IPS DF 4.7 (cell line): ENCODE data around the gene LRRC32.
"Not testable (repeated sequence)": the region's sequence is repeated elsewhere in the genome, so short reads cannot be mapped to it uniquely, and the experiment has no call there.

Source experiments
- DNase-seq: peaks from one replicate; pipeline ENCODE4 v3.0.0-alpha.2; 2013; ENCODE audit warnings: low spot score; ENCODE audit errors: extremely low read depth

The LRRC32 gene

DNA sequence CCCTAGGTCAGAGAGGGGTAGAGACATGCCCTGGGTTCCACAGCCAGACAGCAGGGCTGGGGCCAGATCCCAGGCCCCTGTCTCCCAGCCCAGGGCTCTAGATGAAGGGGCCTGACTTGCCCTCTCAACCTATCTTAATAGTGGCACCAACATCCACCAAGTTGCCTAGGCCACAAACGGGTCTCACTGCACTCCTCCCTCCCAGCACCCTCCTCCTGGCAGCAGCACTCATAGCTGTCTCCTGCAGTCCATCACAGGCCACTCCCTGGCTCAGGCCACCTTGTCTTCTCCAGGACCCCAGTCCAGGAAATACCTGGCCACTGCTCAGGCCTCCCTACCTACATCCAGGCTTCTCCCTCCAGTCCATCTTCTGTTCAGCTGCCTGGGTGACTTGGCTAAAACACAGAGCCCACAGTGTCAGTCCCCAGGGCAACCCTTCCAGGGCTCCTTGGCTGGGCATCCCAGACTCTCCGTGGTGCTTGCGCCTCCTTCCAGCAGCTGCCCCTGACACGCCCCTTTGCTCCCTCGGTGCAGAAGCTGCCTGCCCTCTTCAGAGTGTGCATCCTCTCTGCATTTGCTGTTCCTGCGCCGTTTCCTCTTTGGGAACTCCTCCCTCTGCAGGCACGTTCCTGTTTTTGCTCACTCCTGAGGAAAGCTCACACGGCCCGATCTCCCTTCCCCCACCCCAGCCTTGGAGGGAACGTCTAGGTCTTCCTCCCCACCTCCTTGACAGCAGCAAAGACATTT is 40.5 kb downstream of the LRRC32 start:
- no peak for DNase-seq

DNA sequence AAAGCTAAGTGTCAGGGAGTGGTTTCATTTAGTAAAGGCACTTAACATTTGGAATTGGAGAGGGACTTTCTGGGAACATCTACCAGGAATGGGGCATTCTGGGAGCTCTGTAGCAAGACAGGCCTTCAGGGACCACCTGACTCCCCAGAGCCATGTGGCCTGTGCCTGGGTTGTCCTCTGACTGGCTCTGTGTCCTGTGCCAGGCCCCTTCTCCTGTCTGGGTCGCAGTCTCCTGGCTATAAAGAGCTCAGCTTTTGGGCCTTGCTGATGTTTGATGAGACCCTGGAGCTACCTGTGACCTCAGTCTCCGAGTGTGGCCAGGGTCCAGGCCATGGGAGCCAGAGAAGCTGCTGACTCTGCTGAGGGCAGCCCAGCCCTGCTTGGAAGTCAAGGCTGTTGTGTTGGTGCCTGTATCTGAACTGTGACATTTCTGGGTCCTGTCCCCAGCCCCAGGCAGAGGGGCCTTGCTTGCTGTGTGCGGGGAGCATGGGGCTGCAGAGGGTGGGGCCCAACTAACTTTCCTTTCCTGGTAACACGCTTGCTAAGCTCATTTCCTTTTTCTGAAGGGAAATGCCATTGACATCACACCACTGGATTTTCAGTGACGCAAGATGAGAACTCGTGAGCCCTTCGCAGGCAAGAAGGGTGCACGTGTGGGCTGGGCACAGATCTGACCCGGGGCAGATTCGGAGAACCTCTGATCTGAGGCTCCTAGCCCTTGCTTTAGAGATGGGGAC is 41.3 kb downstream of the LRRC32 start:
- no peak for DNase-seq

DNA sequence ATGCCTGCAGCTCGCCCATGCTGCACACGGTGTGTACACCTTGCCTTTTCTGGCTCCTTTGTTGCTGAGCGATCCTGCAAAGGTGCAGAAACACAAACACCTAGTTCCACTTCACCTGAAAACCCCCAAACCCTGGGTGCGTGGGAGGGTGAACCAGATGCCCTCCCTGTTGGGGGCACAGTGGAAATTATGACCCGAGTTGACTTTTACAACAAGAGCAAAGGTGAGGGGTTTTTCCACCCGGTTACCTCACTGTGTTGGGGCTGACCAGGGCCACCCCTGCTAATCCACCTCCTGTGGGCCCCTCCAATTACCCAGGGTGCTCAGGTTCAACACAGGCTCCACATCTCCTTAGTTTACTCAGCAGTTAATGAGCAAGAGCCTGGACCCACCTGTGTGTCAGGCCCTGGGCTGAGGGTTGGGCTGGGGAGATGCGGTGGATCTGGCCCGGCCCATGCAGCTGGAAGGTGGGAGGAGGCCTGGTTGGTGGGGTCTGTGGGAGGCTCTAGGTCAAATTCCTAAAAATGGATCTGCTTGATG is 42.1 kb downstream of the LRRC32 start:
- DNase-seq = no peak

DNA sequence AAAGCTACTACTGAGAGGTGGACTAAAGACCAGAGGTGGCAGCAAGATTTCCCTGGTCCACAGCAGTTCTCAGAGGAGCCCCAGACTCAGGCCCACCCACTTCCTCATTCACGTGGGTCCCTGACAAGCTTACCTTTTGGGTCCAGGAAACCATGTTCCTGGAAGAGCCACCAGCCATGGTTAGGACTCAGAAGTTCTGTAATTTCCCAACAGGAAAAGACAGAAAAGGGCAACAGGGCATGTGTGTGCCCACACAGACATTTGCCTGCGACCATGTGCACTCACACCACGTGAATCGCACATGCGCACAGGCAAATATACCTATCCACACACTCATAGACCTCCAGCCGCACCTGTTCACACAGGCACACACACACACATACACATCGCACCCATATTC is 42.9 kb downstream of the LRRC32 start:
- DNase-seq = no peak

DNA sequence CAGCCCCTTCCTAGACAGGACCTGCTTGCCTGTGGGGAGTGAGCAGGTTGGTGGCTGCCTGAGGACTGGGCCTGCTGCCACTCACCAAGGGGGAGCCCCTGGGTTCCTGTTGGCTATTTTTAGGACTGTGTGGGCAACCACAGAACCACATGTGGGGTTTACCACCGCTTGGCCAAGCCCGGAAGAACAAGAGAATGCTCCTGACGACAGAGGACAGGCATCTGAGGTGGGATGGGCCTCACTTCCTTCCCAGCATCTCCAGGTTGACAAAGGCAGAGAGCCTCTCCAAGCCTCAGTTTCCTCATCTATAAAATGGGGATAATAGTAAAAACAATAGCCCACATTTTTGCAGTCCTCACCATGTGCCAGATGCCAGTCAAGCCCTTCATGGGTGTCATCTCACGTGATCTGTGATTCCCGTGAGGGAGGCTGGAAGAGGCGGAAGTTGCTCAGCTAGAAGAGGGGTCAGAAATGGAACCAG is 43.6 kb downstream of the LRRC32 start:
- DNase-seq = no peak

DNA sequence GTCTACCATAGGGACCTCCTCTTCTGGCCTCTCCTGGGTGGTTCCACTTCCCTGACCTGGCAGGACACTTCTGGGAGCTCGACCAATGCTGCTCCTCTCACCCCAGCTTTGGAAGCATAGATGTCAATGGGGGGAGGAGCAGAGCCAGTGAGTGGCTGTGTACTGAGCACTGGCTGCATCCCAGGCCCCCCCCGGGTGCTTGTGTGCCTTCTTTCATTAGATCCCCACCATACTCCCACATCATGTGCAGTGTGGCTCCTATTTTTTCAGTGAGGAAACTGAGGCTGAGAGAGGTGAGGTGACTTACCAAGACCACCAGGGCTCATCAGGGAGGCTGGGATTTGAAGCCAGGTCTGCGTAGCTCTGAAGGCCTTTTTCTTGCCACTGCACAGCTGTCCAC is 44.3 kb downstream of the LRRC32 start:
- DNase-seq = no peak

DNA sequence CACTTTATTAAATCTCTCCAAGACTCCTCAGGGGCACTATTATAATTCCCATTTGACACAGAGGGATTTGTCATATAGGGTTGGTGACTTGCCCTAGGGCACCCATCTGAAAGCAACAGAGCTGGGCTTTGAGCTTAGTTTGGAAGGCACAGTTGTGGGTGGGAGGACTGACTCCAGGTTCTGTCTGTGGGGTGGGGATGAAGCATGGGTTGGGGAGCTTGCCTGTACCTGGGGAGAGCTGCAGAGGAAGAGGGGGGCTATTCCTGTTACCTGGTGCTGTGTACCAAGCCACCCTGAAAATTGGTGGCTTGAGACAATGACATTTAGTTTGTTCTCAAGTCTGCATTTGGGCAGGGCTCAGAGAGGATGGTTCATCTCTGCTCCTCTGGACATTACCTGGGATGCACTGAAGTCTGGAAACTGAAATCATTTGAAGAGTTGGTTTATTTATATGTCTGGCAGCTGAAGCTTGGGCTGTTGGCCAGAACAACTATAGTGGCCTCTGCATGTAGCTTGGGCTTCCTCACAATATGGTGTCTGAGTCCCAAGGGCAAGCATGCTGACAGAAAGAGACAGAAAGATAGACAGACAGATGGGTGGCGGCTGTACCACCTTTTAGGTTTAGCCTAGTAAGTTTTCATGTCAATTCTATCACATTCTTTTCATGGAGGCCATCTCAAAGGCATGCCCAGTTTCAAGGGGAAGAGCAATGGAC is 44.9 kb downstream of the LRRC32 start:
- no peak for DNase-seq

DNA sequence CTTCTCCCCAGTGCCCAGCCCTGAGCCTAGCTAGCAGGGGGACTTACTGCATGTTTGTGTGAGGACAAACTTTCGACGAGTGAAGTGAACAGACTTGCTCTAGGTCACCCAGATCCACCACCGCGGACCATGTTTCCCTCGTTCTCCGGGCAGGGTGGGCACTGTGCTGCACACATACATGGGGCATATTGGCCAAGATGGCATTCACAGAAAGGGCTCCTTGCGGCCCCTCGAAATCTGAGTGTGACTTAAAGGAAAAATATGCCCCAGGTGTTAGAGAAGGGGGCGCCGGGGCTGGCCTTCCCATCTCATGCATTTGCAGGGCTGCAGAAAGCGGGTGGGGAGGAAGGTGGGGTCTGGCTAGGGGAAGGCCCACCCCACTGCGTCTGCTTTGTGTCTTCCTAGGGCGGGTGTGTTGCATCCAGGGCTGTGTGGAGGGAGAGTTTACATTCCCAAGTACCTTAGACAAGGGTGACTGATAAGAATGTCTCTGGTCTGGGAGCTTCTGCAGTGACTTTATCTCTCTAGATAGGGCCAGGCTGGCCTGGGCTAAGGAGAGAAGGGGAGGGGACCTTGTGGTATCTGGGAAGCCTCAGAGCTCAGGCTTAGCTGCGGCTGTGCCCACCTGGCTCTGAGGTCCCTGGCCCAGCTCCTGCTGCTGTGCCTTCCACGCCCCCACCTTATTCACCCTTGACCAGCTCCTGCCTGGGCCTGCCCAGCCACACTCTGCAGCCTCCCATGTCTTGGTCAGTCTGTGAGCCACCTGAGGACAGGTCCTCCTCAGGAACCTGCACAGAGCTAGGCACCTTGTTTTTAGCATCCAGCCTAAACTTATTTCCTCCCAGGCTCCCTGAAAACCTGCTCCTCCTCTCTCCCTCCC is 45.8 kb downstream of the LRRC32 start:
- DNase-seq = no peak

DNA sequence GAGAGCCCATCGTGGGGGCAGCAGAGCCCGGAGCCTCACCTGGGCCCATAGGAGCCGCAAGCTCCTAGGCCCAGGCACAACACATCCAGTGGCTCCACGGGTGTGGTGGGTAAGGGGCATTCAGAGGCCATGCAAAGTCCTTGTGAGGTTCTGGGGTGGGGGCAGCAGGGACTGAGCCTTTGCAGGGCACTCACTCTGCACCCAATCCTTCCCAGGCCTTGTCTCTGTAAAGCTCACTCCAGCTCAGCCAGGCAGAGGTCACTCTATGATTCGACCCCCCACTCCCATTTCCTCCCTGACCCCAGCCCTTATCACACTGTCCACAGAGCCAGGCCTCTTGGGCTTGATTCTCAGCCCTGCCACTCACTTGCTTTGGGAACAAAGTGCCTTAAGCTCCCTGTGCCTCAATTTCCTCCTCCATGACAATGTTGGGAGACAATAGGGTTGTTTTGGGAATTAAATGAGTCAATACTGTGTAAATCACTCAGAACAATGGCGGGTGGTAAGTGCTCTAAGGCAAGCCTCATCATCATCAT is 46.6 kb downstream of the LRRC32 start:
- DNase-seq = no peak

DNA sequence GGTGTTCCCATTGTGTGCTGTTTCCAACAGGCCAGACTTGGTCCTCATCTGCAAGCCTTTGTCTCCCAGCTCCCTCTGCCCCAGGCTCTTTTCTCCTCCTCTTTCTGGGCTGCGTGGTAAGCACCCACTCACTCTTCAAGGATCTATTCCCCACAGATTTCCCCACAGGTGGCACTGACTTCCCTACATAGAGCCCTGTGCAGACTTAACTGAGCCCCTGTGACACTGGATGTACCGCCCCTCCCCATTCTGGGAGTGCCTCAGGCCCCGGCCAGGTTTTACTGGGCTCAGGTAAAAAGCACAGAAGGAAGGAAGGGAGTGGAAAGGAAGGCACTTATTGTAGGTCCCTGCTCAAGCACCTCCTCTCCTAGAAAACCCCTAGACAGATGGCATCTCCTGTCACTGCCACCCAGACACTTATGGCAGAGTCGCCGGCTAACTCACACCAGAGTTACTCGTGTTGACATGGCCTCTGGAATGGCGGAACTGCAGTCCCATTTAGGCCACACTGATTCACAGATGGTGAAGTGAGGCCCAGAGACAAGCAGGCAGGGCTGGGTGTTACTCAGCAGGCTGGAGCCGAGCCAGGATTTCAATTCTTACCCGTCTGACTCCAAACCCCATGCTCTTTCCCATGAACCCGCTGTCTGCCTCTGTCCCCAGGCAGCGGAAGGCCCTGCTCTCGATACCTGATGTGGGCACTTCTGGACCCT is 47.2 kb downstream of the LRRC32 start:
- no peak for DNase-seq

DNA sequence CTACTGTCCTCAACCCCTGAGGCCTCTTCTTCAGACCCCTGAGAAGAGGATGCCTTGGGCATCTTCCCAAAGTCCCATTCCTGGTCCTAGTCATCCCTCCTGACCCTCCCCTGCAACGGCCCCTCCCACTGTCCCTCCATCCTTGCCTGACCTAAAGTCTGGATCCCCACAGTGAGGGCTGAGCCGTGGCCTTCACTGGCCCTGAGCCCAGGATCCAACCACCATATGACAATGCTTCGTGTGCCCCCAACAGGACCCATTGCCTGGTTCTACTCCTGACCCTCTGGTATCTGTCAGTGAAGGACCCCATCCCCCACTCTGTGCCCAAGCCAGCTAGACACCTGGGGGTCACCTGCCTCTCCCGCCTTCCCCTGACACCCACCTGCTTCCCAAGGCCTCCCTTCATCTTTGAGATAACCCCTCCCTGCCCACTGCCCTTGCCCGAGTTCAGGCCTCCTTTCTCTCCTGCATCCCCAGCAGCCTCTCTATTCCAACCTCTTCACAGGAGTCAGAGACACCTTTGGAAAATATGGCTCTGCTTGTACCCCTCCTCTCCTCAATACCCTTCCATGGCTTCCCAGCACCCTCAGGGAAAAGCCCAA is 48.0 kb downstream of the LRRC32 start:
- no peak for DNase-seq

DNA sequence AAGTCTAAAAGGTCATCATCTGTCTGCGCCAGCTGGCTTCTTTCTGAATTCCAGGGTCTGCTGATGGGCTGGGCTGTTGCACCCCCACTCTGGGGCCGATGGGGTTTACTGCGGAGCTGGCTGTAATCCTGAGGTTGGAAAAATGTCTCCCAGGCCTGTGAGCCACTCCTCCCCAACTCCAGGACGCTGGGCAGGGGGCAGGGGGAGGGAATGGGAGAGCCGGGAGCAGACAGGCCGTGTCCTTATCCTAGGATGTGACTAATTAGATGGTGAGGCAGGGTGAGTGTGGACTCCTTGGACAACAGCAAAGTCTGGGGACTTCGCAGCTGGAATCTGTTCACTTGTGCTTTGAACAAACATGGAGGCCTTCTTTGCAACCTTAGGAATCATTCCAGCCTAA is 48.7 kb downstream of the LRRC32 start:
- DNase-seq = no peak

DNA sequence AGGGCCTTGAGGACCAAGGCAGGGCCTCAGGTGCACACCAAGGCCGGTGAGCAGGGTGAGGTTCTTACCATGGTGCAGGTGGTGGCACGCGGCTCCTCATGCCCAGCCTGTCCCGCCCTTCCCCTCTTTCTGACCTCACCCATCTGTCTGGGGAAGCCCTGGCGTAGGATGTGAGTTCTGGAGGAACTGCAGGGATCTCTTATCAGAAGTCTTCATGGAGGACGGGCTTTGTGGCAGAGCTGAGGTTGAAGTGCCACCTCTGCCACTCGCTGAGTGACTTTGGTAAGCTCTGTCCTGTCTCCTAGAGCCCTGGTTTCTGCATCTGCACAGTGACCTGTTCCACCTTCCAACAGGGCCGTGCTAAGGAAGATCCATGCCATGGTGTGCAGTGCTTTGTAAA is 49.1 kb downstream of the LRRC32 start:
- DNase-seq = no peak

DNA sequence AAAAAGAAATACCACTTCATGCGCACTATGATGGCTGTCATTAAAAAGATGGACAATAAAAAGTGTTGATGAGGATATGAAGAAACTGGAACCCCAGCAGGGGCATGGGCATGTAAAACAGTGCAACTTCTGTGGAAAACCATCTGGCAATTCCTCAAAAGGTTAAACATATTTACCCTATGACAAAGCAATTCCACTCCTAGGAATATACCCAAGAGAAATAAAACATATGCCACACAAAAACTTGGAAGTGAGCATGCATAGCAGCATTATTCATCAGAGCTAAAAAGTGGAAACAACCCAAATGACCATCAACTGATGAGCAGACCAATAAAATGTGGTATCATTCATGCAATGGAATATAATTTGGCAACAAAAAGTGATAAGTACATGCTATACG is 50.1 kb downstream of the LRRC32 start:
- no peak for DNase-seq

DNA sequence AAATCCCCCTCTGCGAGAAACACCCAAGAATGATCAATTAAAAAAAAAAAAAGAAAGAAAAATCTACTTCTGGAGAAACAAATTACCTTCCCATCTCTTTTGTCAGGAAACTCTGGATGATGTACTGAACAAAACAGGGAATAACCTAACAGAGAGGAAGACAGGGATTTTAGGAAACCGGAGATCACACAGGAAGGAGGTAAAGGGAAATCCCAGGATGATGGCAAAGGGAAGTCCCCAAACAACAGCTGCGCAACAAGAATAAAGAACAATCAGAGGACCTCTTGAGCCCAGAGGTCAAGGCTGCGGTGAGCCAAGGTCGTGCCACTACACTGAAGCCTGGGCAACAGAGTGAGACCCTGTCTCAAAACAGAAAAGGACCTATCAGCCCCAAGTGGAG is 50.7 kb downstream of the LRRC32 start:
- not testable (repeated sequence) for DNase-seq

DNA sequence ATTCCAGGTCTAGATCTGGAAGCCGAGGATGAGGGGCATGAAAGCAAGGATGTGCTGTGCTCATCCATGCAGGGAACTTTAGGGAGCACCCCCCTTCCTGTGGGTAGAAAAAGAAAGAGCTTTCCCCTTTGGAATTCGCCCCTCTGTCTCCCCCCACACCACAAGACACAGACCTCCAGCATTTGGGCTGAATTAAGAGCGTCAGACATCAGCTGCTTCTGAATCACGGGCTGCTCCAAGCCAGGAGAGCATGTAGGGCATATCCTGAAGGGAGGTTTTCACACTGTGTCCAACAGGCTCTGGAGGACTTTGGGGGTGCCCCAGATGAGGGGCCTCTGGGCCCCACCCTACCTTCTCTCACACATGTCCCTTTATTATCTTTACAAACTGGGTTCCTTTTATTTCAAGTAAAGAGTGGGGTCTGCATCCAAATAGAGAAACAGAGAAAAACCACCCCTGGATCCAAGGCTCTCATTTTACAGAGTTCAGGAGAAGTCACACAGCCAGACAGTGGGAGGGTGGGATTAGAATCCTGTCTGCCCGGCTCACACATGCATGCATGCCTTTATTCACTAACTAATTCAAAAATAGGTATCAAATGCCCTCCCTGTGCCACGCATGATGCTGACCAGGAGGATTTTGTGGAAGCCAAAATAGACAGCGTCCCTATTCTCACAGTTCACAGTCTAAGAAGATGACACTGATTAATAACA is 52.8 kb downstream of the LRRC32 start:
- DNase-seq = no peak

DNA sequence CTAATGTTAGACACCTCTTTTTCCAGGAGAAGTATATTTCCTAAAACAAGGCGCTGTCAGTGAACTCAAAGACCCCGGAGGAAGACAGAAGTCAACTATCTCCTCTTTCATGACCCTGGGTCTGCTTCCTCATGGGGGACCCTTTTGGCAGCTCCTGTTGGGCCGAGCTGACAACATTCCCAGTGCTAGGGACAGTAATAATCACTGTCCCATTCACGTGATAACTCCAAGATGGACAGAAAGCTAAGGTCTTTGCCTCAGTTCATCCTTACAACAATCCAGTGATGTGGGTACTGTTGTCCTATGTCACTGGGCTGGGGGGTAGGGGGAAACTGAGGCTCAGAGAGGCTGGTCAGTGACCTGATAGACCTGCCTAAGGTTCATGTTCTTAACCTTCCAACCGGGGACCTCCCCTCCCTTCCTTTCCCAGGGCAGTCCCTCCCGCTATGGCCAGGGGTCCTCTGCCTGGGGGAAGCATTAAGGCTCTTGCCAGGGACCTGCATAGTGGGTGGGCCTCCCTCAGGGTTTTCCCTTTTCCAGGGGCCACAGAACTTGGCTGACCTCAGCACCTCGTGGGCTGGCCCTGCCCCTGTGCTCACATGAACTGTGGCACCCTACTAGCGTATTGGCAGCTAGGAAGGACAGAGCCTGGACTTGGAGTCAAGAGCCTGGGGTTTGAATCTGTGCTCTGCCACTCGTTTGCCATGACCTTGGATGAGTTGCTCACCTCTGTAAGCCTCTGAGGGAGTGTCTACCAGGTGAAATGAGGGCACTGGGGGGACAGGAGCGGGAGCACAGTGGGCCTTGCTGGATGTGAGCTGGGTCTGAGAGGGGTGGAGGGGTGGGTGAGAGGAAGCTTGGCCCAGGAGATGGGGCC is 53.6 kb downstream of the LRRC32 start:
- no peak for DNase-seq

DNA sequence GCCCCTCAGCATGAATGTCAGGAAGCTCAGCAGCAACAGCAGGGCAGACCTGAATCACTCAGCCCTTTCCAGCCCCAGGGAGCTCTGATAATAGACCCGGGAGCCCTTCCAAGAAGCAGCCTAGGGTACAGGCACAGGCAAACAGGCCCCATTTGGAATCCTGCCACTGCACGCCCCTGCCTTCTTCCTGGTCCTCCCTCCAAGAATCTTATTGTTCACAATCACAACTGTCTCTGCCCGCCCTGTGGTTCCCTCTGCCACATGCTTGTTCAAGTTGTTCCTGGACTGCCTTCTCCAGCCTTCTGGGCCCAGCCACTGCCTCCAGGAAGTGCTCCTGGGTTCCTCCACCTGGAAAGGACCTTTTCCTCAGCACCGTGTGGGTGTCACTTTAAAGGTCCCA is 54.6 kb downstream of the LRRC32 start:
- no peak for DNase-seq
